Measurements from ENCODE around the gene DGLUCY.
A peak's percentile ranks its signal among the peaks of the same experiment; 100 is the strongest.
"Not testable (repeated sequence)": the region's sequence is repeated elsewhere in the genome, so short reads cannot be mapped to it uniquely, and the experiment has no call there.

The DGLUCY gene

DNA sequence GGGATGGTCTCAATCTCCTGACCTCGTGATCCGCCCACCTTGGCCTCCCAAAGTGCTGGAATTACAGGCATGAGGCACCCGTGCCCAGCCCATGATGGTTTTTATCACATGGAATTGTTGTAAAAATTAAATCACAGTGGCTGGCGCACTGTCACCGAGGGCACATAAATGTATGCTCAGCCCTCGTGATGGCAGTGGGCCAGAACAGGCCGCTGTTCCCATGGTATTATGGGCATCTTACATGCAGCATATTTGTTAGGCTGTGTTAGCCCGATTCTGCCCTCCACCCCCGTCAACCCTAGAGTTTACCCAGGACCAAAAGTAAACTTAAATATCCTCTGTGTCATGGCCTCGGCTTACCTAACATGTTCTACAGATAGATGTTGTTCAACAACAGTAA lies 82.0 kb downstream of the DGLUCY start:
- POLR2A ChIA-PET (ENCODE audit: low non-redundant PET) = no interaction called here
- TF ChIP-seq, protein P1, sequence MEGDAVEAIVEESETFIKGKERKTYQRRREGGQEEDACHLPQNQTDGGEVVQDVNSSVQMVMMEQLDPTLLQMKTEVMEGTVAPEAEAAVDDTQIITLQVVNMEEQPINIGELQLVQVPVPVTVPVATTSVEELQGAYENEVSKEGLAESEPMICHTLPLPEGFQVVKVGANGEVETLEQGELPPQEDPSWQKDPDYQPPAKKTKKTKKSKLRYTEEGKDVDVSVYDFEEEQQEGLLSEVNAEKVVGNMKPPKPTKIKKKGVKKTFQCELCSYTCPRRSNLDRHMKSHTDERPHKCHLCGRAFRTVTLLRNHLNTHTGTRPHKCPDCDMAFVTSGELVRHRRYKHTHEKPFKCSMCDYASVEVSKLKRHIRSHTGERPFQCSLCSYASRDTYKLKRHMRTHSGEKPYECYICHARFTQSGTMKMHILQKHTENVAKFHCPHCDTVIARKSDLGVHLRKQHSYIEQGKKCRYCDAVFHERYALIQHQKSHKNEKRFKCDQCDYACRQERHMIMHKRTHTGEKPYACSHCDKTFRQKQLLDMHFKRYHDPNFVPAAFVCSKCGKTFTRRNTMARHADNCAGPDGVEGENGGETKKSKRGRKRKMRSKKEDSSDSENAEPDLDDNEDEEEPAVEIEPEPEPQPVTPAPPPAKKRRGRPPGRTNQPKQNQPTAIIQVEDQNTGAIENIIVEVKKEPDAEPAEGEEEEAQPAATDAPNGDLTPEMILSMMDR (conservative IDR thresholded peaks at IDR 0.05; ENCODE audit: low read depth) = no peak
- CTCF ChIA-PET = no interaction called here
- no peak for DNase-seq (ENCODE audit: low spot score)
- no peak overlapping the region for H3K27ac ChIP-seq

DNA sequence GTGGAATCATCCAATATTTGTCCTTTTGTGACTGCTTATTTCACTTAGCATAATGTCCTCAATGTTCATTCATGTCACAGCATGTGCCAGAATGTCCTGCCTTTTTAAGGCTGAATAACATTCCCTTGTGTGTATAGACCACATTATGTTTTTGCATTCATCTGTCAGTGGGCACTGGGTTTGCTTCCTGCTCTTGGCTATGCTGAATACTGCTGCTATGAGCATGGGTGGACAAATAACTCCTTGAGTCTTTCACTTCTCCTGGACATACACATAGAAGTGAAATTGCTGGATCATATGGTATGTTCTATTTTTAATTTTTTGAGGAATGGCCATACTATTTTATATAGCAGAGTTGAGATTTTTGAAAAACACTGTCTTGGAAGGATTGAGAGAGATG lies 83.8 kb downstream of the DGLUCY start:
- TF ChIP-seq, protein P1 (conservative IDR thresholded peaks at IDR 0.05; ENCODE audit: low read depth) = no peak
- CTCF ChIA-PET = no interaction called here
- no peak for DNase-seq (ENCODE audit: low spot score)
- POLR2A ChIA-PET (ENCODE audit: low non-redundant PET) = no interaction called here
- H3K27ac ChIP-seq = no peak overlapping the region

DNA sequence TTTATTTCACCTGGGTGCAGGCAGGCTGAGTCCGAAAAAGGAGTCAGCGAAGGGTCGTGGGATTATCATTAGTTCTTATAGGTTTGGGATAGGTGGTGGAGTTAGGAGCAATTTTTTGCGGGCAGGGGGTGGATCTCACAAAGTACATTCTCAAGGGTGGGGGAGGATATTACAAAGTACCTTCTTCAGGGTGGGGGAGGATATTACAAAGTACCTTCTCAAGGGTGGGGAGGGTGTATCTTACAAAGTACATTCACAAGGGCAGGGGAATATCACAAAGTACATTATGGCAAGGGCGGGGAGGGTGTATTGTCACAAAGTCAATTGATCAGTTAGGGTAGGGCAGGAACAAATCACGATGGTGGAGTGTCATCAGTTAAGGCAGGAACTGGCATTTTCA lies 86.9 kb downstream of the DGLUCY start:
- POLR2A ChIA-PET (ENCODE audit: low non-redundant PET); DNase-seq (ENCODE audit: low spot score); CTCF ChIA-PET; H3K27ac ChIP-seq: not testable (repeated sequence)

- no peak for DNase-seq (ENCODE audit: low spot score)
- H3K27ac ChIP-seq = peak overlapping the region; percentile 13; the same call in 1 of the 2 replicates
- POLR2A ChIA-PET (ENCODE audit: low non-redundant PET) = interaction anchor here (0.5 kb wide), 1 partner anchor 150 kb away, joined by 3 read pairs; no protein-coding TSS in a partner anchor
- TF ChIP-seq, protein P1 (conservative IDR thresholded peaks at IDR 0.05; ENCODE audit: low read depth) = no peak
- CTCF ChIA-PET = no interaction called here
Observed at GRCh38 chr14:91202234-91202974, 88.5 kb downstream of the DGLUCY start.

DNA sequence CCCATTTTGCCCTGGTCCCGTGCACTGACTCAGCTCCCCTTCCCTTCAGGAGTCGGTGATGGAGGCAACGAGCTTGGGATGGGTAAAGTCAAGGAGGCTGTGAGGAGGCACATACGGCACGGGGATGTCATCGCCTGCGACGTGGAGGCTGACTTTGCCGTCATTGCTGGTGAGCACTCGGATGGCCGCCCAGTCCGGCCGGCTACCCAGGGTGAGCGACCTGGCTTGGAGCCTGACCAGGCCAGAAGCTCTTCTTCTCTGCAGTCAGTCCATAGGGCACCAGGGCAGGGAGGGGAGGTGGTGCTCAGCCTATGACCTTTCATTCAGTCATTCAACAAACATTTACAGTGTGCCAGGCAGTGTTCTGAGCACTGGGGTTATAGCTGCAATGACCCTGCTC lies 90.8 kb downstream of the DGLUCY start:
- ChIA-PET POLR2A (ENCODE audit: low non-redundant PET) (no interaction called here), CTCF (interaction anchor here (0.6 kb wide), 1 partner anchor 56 kb away, joined by 6 read pairs; no protein-coding TSS in a partner anchor)
- DNase-seq (ENCODE audit: low spot score) = no peak
- H3K27ac ChIP-seq = no peak overlapping the region
- TF ChIP-seq, protein P1 (conservative IDR thresholded peaks at IDR 0.05; ENCODE audit: low read depth) = no peak

DNA sequence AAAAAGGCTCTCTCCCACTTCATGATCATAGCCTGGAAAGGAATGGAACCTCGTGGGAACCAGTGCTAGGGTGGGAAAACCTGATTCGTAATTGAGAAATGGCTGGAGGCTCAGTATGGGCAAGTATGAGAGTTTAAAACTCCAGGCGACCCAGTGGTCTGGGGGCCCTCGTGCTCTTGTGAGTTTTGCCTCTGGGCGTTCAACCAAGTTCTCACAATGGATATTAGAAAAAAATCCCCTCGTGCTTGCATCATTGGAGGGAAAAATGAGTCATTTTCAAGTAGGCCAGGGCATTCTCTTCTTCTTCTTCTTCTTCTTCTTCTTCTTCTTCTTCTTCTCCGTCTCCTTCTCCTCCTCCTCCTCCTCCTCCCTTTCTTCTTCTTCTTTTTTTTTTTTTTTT lies 91.6 kb downstream of the DGLUCY start:
- DNase-seq (ENCODE audit: low spot score) = no peak
- POLR2A ChIA-PET (ENCODE audit: low non-redundant PET) = no interaction called here
- no peak overlapping the region for H3K27ac ChIP-seq
- CTCF ChIA-PET = no interaction called here
- TF ChIP-seq, protein P1 (conservative IDR thresholded peaks at IDR 0.05; ENCODE audit: low read depth) = no peak

DNA sequence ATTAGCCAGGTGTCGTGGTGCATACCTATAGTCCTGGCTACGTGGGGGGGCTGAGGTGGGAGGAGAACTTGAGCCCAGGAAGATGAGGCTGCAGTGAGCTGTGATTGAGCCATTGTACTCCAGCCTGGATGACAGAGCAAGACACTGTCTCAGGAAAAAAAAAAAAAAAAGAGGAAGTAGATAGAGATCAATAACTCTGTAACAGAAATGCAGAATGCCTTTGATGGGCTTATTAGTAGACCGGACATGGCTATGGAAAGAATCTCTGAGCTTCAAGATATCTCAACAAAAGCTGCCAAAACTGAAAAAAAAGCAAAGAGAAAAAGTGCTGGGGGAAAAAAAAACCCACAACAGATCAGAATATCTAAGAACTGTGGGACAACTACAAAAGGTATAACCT lies 93.1 kb downstream of the DGLUCY start:
- CTCF ChIA-PET = no interaction called here

More for the DNA sequence above, 93.1 kb downstream of the DGLUCY start:
- TF ChIP-seq, protein P1 (conservative IDR thresholded peaks at IDR 0.05; ENCODE audit: low read depth) = no peak
- H3K27ac ChIP-seq = no peak overlapping the region
- no peak for DNase-seq (ENCODE audit: low spot score)
- POLR2A ChIA-PET (ENCODE audit: low non-redundant PET) = no interaction called here

Measured in RWPE1 (cell line).